Endometrium (tissue), 2 donors: ENCODE measurements around the gene NRROS.
"Not testable (repeated sequence)": the region's sequence is repeated elsewhere in the genome, so short reads cannot be mapped to it uniquely, and the experiment has no call there.

Experiments used
- FAIRE-seq: peaks from 2 replicates; lab custom pipeline; 2012; peaks lifted over from hg19 to GRCh38; lab: Jason Lieb, UNC
- donor health status: control.
- donor health status: control.

The NRROS gene

DNA sequence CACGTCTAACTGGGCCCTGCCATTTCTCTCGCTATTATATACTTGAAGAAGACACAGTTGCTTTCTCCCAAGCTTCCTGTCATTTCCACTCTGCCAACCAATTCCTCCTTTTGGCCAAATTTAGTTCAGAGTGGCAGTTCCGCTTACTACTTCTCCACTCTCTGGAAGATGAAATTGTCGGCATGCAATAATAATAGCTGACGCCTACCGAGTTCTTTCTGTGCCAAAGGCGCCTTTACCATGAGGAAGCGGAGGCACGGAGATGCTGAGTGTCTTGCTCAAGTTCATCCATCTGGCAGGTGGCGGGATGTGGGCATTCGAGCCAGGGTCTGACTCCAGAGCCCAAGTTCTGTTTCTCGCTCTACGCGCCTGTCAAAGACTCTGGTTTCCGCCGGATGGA, 14.6 kb upstream of the NRROS start:
- no peak for FAIRE-seq

DNA sequence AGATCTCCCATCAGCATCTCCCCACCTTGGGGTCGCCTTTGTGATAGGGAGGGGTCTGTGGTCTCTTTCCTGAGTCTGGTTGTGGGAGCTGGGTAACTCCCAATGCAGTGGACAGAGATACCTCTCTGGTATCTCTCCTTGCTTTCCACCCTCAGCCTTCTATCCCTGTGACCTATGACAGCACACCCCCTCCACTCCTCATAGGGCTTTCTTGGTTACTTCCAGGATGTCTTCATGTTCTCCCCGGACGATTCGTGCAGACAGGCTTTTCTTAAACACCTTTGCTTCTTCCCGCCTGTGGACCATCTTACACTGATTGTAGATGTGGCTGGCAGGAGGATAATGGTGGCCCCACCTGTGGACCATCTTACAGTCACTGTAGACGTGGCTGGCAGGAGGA, 14.2 kb upstream of the NRROS start:
- FAIRE-seq, result no peak

DNA sequence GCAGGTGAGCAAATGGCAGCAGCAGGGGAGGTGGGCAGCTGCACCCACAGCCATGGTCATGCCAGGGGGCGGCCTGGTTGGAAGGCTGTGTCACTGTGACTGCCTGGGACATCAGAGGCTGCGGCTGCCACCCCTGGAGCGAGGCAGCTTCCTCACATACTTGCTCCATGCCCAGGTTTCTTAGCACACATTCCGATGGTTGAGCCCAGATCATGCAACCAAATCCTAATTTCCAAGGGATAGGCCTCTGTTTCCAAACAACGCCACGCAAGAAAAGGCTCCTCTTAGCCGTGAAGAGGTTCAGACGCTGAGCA, 11.6 kb upstream of the NRROS start:
- no peak for FAIRE-seq

DNA sequence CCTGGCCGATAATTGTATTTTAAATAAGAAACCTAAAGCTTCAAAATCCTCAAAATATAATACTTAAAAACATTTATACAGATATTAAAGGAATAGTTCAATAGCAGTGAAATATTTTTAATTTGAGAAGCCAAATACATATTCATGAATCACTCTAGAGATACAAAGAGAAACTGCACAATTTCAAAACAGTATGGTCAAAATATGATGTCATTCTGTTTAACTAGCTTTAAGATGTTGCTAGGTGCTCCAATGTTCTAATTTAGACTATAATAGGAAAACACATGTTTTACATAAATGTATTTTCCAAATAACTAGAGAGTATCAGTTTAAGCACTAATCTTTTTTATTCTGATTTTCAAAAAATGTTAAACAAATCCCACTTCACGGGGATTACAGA, 10.3 kb upstream of the NRROS start:
- FAIRE-seq, result no peak

DNA sequence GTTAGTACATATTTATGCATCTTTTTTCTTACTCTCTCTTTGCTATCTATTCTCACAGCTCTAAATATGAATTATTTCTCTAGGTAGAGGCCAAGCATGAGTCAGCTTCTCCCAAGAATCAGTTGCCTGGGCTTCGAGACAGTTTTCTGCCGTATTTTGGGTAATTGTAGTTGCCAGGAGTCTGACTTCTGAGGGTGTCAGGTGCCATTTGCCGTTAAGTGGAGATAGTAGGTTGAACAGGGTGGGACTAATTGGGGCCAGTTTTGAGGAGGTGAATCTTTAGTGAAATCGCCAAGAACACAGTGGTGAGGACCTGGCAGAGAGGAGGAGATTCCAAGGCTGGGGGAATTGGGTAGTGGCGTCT, 7.8 kb upstream of the NRROS start:
- FAIRE-seq, result no peak

DNA sequence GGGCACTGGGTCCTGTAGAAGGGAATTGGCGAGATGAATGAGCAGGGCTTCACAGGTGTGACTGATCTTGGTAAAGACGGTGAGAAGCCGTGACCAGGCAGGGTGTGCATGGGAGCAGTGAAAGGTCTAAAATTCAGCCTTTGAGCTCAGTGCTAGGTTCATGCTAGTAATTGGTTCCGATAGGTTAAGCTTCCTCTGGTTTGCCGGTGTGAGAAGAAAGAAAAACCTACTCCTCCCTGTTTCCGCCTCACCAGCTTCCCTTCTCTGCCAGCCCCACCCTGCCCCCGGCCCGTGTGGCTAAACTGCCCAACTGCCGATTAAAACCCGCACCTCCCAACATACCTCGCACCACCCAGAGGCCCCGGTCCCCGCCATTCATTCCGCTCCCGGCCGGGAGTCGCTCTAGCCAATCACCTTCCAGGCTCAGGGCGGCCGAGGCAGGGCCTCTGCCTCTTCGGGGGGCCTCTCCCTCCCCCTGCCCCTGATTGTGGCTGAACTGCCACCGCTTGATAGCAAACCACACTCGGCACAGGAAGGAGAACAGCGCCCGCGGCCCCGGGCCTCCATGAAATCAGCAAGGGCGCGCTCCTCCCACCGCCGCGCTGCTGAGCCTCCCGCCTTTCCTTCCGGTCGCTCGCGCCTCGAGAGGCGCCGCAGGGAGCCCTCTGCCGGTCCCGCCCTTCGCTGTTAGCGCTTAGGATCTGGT, 7.3 kb upstream of the NRROS start:
- no peak for FAIRE-seq

DNA sequence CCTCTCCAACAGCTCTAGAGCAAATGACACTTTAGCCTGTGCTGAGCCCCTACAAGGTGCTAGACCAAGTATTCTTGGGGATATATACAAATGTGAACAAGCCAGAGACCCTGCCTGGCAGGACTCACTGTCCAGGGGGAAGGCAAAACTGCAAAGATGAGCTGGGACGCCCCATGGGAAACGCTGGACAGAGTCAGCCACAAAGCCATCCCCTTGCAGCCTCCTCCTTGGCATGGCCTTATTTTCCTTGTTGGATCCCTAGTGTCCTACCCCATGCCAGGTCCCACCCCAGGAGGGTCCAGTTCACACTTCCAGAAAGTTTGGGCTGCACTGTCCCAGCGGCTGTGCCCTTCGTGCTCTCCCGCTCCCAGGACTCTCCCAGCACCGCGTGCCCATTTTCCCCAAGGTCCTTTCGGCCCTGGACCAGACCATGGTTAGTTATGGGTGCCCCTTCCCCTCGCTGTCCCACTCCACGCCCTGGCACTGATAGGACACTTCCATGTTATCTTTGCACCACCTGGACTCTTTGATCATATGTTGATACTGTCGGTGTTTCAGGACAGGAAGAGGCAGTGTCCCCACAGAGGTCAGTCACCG, 5.8 kb upstream of the NRROS start:
- FAIRE-seq, result no peak

DNA sequence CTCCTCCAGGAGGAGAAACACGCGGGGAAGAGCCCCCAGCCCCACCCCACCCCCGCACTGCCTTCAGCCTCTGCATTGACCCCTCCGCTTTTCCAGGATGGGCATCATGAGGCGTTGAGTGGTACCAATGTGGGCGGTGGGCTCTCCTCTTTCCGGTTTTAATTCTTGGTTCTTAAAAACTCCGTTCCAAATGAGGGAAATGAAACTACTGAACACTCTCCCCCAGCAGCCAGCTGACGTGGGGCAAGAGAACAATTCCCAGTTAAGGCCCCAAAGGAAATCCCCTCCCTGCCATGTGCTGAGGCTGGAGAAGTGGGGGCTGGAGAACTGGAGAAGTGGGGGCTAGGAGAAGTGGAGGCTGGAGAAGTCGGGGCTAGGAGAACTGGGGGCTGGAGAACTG, 5.3 kb upstream of the NRROS start:
- FAIRE-seq, result no peak

DNA sequence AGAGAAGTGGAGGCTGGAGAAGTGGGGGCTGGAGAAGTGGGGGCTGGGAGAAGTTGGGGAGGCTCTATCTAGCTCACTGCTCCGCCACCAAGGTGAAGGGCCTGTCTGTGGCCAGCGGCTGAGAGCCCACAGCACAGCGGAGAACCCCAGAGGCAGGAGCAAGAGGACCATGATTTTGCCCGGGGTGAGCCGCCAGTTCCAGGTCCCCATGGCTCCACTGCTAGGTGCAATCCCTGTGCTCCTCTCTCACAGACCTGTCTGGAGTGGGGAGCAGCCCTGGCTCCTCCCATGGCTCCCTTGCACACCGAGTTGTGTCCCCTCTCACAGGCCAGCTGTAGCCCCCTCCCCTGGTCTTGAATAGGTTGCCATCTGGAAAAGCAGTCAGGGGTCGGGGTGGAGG, 4.7 kb upstream of the NRROS start:
- no peak for FAIRE-seq

DNA sequence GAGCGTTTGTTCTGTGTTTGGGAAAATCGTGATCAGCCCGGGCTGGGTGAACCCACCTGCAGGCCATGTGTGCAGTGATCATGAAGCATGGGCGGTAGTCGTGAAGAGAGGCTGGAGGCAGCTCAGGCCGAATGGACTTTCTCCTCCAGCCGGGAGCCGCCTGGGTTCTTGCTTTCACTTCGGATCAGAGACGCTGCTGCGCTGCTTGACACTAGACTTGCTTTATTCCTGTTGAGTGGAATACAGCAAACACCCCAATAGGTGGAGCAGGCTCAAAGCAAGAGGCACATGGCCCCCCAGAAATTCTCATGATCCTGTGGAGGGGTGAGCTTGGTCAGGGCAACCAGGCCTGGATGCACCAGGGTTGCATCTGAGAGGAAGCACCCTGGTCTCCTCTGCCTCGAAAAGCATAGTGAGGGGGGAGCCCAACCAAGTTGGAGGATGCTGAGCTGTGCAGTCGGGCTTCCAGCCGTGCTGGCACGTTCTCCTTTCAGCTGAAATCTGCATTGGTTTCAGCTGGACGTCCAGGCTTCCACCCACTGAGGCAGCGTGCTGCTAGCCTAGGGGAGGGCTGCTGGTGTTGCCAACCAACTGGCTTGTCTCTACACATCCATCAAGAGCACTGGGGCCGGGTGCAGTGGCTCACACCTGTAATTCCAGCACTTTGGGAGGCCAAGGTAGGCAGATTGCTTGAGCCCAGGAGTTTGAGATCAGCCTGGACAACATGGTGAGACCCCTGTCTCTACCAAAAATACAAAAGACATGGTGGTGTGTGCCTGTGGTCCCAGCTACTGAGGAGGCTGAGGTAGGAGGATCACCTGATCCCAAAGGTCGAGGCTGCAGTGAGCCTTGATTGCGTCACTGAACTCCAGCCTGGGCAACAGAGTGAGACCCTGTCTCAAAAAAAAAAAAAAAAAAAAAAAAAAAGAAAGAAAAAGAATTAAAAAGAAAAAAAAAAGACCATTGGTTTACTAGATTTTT, 2.8 kb upstream of the NRROS start:
- FAIRE-seq, result no peak

DNA sequence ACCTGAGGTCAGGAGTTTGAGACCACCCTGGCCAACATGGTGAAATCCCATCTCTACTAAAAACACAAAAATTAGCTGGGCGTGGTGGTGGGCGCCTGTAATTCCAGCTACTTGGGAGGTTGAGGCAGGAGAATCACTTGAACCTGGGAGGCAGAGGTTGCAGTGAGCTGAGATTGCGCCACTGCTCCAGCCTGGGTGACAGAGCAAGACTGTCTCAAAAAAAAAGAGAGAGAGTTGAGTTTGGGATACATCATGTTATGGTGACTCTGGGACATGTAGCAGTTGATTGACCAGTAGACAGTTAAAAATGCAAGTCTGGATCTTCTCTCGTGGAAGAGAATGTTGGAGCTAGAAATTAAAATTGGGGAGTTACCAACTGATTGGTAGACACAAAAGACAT, 1.6 kb upstream of the NRROS start:
- FAIRE-seq, result not testable (repeated sequence)

DNA sequence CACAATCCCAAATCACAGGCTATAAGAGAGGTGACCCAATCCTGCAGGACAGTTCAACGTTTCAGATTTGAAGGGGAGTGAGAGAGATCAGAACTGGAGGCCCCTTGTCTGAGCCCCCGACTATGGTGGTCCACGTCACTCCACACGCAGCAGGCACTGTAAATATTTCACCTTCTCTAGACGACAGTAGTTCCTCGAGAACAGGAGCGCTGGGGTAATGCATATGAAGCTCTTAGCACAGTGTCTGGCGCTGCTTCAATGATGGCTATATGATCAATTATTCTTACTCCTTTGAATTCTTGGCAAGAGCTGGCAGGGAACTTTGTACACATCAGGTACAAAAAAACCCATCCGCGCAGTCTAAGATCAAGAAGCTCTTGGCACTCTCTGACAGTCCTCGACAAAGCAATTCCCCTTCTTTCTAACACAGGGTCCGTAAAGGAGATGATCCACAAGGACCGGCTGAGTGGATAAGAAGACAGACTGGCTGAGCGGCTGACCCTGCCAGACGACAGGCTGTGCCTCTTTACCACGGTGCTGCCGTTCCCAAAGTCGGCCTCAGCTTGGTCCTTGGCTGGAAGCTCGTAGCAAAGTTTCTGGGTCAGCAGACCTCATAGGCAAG, 522 bp upstream of the NRROS start:
- no peak for FAIRE-seq

DNA sequence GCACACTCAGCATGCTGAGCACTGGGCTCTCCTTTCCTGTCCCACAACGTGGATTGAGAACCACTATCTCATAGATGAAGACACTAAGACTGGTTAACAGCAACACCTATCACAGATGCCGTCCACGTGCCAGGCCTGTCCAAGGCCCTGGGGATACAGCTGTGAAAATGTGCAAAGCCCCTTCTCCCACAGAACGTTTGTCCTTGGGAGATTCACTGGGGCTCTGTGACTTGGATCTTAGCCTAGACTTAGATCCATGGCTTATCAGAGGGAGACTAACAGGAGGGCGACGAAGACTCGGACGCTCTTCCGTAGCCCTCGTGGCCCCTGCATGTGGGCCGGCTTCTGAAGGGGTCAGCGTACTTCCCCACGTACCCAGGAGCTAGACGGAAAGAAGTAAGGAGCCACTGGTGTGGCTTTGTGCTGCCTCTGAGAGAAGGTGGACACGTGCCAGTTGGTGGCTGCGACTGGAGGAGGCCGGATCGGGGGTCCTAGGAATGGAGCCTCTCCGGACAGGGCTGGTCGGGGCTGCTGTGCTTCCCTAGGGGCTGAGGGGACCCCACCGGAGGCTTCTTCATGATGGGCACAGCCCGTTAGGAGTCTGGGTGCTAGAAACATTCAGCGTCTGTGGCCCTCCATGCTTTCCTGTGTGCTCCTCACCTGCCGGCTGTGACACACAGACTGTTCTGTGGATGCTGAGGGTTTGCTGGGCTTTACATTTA, 964 bp downstream of the NRROS start:
- no peak for FAIRE-seq

DNA sequence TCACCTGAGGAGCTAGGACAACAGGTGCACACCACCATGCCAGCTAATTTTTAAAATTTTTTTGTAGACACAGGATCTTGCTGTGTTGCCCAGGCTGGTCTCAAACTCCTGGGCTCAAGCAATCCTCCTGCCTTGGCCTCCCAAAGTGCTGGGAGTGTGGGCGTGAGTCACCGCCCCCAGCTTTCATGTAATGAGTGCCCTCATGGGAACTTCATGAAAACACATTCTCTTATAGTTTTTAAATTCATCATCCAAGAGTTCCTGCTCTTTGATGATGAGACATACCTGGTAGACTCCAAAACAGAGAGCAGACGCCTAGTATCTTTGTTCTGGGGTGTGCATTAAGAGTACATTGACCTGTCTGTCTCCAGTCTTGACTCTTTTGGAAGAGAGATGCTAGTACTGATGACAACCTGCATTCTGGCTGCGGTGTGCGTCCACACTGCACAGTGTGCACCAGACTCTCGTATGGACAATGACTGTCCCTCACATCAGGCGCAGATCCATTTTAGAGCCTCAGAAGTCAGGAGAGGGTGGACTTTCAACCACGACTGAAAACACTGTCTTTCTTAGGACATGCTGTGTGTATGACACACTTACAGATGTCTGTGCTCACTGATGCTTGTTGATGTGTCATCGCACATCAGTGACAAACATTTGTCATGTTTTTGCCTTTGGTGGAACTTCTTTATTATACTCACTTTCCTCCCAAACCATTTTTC, 2.0 kb downstream of the NRROS start:
- no peak for FAIRE-seq

DNA sequence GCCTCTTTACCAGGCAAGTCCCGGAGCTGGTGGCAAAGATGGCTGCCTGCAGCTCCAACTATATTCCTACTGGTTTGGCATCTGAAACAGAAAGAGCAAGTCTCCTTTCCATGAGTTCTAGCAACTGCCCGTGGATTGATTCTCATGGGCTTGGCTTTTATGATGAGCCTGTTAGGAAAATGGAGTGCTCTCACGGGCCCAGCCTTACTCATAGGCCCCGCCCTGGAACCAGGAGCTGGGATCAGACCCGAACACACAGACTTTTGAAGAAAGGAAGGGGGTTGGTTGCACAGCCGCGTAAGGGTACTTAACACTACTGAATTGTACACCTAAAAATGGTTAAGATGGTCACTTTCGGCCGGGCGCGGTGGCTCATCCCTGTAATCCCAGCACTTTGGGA, 2.9 kb downstream of the NRROS start:
- FAIRE-seq, result no peak

DNA sequence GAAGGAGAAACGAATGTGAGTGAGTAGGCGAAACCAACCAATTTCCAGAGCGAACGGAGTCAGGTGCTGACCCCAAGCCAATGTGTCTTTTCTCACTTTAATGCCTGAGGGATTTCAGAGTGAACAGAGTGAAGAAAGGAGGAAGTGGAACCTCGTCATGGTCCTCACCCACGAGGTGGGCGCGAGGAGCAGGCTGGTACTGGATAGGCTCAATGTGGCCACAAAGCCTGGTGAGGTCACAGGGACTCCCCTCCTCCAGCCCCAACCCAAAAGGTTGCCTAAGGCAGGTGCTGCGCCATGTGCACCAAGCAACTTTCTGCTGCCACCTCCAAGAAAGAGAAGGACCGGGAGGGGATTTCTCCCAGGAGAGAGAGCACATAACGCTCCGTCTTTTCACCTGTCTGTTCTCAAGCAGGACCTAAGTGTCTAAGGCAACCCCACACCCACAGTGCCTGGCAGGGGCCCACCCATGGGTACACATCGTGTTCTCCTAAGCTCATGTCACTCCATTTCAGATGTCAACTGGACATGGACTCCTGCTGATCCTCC, 3.8 kb downstream of the NRROS start:
- FAIRE-seq, result no peak

DNA sequence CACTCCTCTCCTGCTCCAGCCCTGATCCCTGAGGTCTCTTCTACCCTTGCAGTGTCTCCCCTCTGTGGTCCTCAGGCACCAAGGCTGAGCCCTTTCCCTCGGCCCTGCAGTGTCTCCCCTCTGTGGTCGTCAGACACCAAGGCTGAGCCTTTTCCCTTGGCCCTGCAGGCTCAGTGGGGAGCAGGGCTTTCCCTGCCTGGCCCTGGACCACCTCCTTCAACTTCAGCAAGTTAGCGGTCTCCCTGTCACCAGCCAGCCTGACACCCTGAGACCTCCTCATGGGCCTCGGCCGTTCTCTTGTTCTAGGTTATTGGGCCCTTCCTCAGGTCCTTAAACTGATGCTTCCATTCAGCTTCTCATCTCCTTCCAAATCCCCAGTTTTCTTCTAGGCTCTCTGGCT, 4.3 kb downstream of the NRROS start:
- FAIRE-seq, result no peak

DNA sequence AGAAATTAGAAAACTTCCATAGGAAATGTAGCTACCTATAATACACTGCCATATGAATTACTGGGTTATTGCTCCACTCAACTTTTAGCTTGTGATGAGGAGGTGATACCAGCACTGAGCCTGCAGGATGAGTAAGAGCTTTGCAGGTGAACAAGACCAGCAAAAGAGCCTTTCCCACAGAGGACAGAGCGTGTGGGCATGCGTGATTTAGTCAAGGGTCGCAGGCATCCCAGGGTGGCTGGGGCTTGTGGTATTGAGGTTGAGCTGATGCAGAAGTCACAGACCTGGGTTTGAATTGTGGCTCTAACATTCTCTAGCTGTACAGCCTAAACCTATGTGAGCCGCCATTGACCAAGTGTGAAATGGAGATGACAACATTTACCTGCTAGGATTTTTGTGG, 5.6 kb downstream of the NRROS start:
- no peak for FAIRE-seq

DNA sequence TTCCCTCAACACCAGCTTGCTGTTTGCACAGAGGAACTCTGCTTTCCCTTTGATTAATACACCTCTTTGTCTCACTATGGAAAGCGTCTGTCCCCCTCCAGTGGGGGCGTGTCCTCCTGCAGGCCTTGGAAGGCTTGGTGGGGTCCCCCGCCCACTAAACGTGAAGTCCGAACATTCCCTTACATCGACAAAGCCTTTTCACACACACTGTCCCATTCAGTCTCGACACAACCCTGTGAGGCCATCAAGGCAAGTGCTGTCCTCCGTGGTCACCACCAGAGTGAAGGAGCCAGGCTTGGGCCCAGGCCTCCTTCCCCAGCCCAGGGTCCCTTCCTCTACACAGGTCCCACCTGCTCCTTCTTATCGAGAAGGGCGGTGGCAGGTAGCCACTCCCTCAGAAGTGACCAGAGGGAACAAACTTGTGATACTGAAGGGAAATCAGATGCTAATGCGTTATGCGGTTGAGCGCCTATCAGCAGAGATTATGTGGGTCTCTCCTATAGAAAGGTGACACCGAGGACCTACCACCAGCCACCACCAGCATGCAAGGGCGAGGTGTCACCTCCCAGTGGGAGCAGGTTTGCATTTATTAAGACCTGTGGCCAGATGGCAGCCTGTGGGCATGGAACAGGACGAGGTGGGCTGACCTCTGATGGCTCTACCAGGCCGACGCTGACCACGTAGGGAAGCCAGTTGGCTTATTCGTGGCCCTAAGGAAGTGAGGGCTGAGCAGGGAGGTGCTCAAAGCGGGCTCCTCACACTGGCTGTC, 6.6 kb downstream of the NRROS start:
- no peak for FAIRE-seq

DNA sequence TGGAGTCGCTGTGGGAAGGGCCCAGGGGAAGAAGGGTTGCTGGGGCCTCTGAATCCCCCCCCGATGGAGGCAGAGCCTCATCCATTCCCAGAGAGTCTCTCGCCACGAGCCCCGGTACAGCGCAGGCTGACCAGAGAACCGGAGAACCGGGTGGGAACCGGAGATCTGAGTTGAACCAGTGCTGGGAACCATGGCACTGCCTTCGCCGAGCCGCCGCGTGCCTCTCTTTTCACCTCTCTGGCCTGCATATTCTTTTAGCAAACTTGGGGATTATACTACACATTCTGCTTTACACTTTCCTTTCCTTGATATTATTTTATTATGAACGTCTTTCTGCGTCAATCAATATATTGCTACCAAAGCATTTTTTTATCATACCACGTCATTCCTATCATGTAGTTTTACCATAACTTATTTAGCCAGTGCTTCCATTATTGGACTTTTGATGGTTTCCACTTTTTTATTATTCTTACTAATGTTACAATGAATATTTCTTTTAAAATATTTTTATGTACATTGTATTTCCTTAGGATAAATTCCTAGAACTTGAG, 7.2 kb downstream of the NRROS start:
- no peak for FAIRE-seq
